ENCODE measurements around the gene NOA1. TPM values are rescaled to one million over a fixed set of nuclear protein-coding genes. Genes with fewer than 3 reads are reported as not detected.

NOA1 gene
- 25.4 and 35.5 TPM in 2 replicates for total RNA-seq (2014; rRNA removed; shearing (Covaris generic); ENCODE audit: low replicate concordance)

GRCh38 chr4:56977321-56978012 is at the start of gene NOA1:
Gene NOA1 (minus strand): TSS chr4:56977606. CDS start chr4:56977585, 21 bp downstream.
- H3K79me2 ChIP-seq (ENCODE audit: low read length), result peaks cover 88% of the 10 kb centered on the region
- H4K20me1 ChIP-seq (ENCODE audit: insufficient read depth, low read depth, low read length), result peaks cover 34% of the 10 kb centered on the region
- DNase-seq, result peak; percentile 99
- H3K27me3 ChIP-seq (ENCODE audit: low read length), result no peaks in the 10 kb centered on the region
- H3K9ac ChIP-seq (ENCODE audit: low read length), result peak within 1 kb of the TSS; percentile 99
- H3K4me3 ChIP-seq (ENCODE audit: low read length), result peak within 1 kb of the TSS; percentile 99
- peak within 1 kb of the TSS; percentile 94 for H3K4me2 ChIP-seq (ENCODE audit: low read depth, low read length, poor library complexity, severe bottlenecking)
- H3K9me2 ChIP-seq (replicated peaks; ENCODE audit: insufficient read depth, low read length), result no peaks in the 10 kb centered on the region
- peaks cover 7% of the 10 kb centered on the region for H3K9me3 ChIP-seq (ENCODE audit: low read length)
- peak within 1 kb of the TSS; percentile 60; the same call in 1 of the 2 replicates for H2AFZ ChIP-seq (ENCODE audit: low read length)
- H3K4me1 ChIP-seq (ENCODE audit: low read length), result peaks cover 36% of the 10 kb centered on the region
- H3K36me3 ChIP-seq (ENCODE audit: insufficient read depth, low read length), result peaks cover 44% of the 10 kb centered on the region
- peak within 1 kb of the TSS; percentile 90 for H3K27ac ChIP-seq (ENCODE audit: low read length)

GRCh38 chr4:57023104-57023503 is 45.7 kb upstream of the NOA1 start:
- H2AFZ ChIP-seq (ENCODE audit: low read length), result no peak overlapping the region
- no peaks in the 10 kb centered on the region for H3K9me3 ChIP-seq (ENCODE audit: low read length)
- no peaks in the 10 kb centered on the region for H3K27me3 ChIP-seq (ENCODE audit: low read length)
- H3K9me2 ChIP-seq (replicated peaks; ENCODE audit: insufficient read depth, low read length), result no peaks in the 10 kb centered on the region
- no peak overlapping the region for H3K4me3 ChIP-seq (ENCODE audit: low read length)
- DNase-seq, result no peak
- peaks cover 69% of the 10 kb centered on the region for H3K36me3 ChIP-seq (ENCODE audit: insufficient read depth, low read length)
- peaks cover 10% of the 10 kb centered on the region; the same call in 1 of the 2 replicates for H3K79me2 ChIP-seq (ENCODE audit: low read length)
- no peak overlapping the region for H3K4me2 ChIP-seq (ENCODE audit: low read depth, low read length, poor library complexity, severe bottlenecking)
- no peak overlapping the region for H3K9ac ChIP-seq (ENCODE audit: low read length)
- no peak overlapping the region for H3K27ac ChIP-seq (ENCODE audit: low read length)
- H4K20me1 ChIP-seq (ENCODE audit: insufficient read depth, low read depth, low read length), result 0 out of 2 replicates have a peak, but pooled peaks cover 4% of the 10 kb centered on the region
- H3K4me1 ChIP-seq (ENCODE audit: low read length), result no peaks in the 10 kb centered on the region

- Histone ChIP-seq H3K79me2 (ENCODE audit: low read length) (peaks cover 18% of the 10 kb centered on the region), H3K9me3 (ENCODE audit: low read length) (no peaks in the 10 kb centered on the region), H4K20me1 (ENCODE audit: insufficient read depth, low read depth, low read length) (0 out of 2 replicates have a peak, but pooled peaks cover 4% of the 10 kb centered on the region), H3K36me3 (ENCODE audit: insufficient read depth, low read length) (peaks cover 81% of the 10 kb centered on the region), H3K4me2 (ENCODE audit: low read depth, low read length, poor library complexity, severe bottlenecking) (no peak overlapping the region), H3K4me1 (ENCODE audit: low read length) (no peaks in the 10 kb centered on the region), H3K27me3 (ENCODE audit: low read length) (no peaks in the 10 kb centered on the region), H3K9me2 (replicated peaks; ENCODE audit: insufficient read depth, low read length) (no peaks in the 10 kb centered on the region), H2AFZ (ENCODE audit: low read length) (no peak overlapping the region), H3K4me3 (ENCODE audit: low read length) (no peak overlapping the region), H3K9ac (ENCODE audit: low read length) (no peak overlapping the region), H3K27ac (ENCODE audit: low read length) (no peak overlapping the region)
- DNase-seq, result no peak
These were observed 43.2 kb upstream of the NOA1 start for GRCh38 chr4:57020467-57021101.

GRCh38 chr4:57018980-57019379 is 41.6 kb upstream of the NOA1 start:
- Histone ChIP-seq H3K4me1 (ENCODE audit: low read length) (no peaks in the 10 kb centered on the region), H3K36me3 (ENCODE audit: insufficient read depth, low read length) (peaks cover 74% of the 10 kb centered on the region), H3K4me3 (ENCODE audit: low read length) (no peak overlapping the region), H3K9me2 (replicated peaks; ENCODE audit: insufficient read depth, low read length) (no peaks in the 10 kb centered on the region), H3K4me2 (ENCODE audit: low read depth, low read length, poor library complexity, severe bottlenecking) (no peak overlapping the region), H3K9ac (ENCODE audit: low read length) (no peak overlapping the region), H3K27ac (ENCODE audit: low read length) (no peak overlapping the region), H3K9me3 (ENCODE audit: low read length) (no peaks in the 10 kb centered on the region), H4K20me1 (ENCODE audit: insufficient read depth, low read depth, low read length) (0 out of 2 replicates have a peak, but pooled peaks cover 4% of the 10 kb centered on the region), H3K79me2 (ENCODE audit: low read length) (peaks cover 18% of the 10 kb centered on the region), H2AFZ (ENCODE audit: low read length) (no peak overlapping the region), H3K27me3 (ENCODE audit: low read length) (no peaks in the 10 kb centered on the region)
- DNase-seq, result no peak

- DNase-seq, result no peak
- Histone ChIP-seq H3K9me3 (ENCODE audit: low read length) (no peaks in the 10 kb centered on the region), H3K9ac (ENCODE audit: low read length) (no peak overlapping the region), H3K4me2 (ENCODE audit: low read depth, low read length, poor library complexity, severe bottlenecking) (no peak overlapping the region), H4K20me1 (ENCODE audit: insufficient read depth, low read depth, low read length) (peaks cover 9% of the 10 kb centered on the region; the same call in 1 of the 2 replicates), H3K36me3 (ENCODE audit: insufficient read depth, low read length) (peaks cover 58% of the 10 kb centered on the region), H3K4me1 (ENCODE audit: low read length) (no peaks in the 10 kb centered on the region), H2AFZ (ENCODE audit: low read length) (no peak overlapping the region), H3K9me2 (replicated peaks; ENCODE audit: insufficient read depth, low read length) (no peaks in the 10 kb centered on the region), H3K79me2 (ENCODE audit: low read length) (peaks cover 25% of the 10 kb centered on the region), H3K27me3 (ENCODE audit: low read length) (no peaks in the 10 kb centered on the region), H3K4me3 (ENCODE audit: low read length) (no peak overlapping the region), H3K27ac (ENCODE audit: low read length) (no peak overlapping the region)
These were observed 36.2 kb upstream of the NOA1 start for GRCh38 chr4:57013543-57014120.

- Histone ChIP-seq H3K27ac (ENCODE audit: low read length) (no peak overlapping the region), H3K4me1 (ENCODE audit: low read length) (no peaks in the 10 kb centered on the region), H3K9me3 (ENCODE audit: low read length) (no peaks in the 10 kb centered on the region), H4K20me1 (ENCODE audit: insufficient read depth, low read depth, low read length) (peaks cover 3% of the 10 kb centered on the region; the same call in 1 of the 2 replicates), H3K79me2 (ENCODE audit: low read length) (peaks cover 49% of the 10 kb centered on the region), H2AFZ (ENCODE audit: low read length) (no peak overlapping the region), H3K9me2 (replicated peaks; ENCODE audit: insufficient read depth, low read length) (no peaks in the 10 kb centered on the region), H3K27me3 (ENCODE audit: low read length) (no peaks in the 10 kb centered on the region), H3K9ac (ENCODE audit: low read length) (no peak overlapping the region), H3K36me3 (ENCODE audit: insufficient read depth, low read length) (peaks cover 72% of the 10 kb centered on the region), H3K4me3 (ENCODE audit: low read length) (no peak overlapping the region), H3K4me2 (ENCODE audit: low read depth, low read length, poor library complexity, severe bottlenecking) (no peak overlapping the region)
- DNase-seq, result no peak
These were observed 22.3 kb upstream of the NOA1 start for GRCh38 chr4:56999751-57000150.

GRCh38 chr4:56995525-56995924 is 18.1 kb upstream of the NOA1 start:
- Histone ChIP-seq H3K4me2 (ENCODE audit: low read depth, low read length, poor library complexity, severe bottlenecking) (no peak overlapping the region), H3K36me3 (ENCODE audit: insufficient read depth, low read length) (peaks cover 71% of the 10 kb centered on the region), H3K79me2 (ENCODE audit: low read length) (peaks cover 72% of the 10 kb centered on the region), H3K4me3 (ENCODE audit: low read length) (no peak overlapping the region), H3K27me3 (ENCODE audit: low read length) (no peaks in the 10 kb centered on the region), H3K9me2 (replicated peaks; ENCODE audit: insufficient read depth, low read length) (no peaks in the 10 kb centered on the region), H3K4me1 (ENCODE audit: low read length) (no peaks in the 10 kb centered on the region), H3K27ac (ENCODE audit: low read length) (no peak overlapping the region), H2AFZ (ENCODE audit: low read length) (no peak overlapping the region), H3K9me3 (ENCODE audit: low read length) (no peaks in the 10 kb centered on the region), H3K9ac (ENCODE audit: low read length) (no peak overlapping the region), H4K20me1 (ENCODE audit: insufficient read depth, low read depth, low read length) (peaks cover 23% of the 10 kb centered on the region)
- no peak for DNase-seq

Measured in Karpas-422 (cell line).